SJCRH30 (cell line): ENCODE results near the gene ADAP1. TPM values are rescaled to one million over a fixed set of nuclear protein-coding genes. Genes with fewer than 3 reads are reported as not detected.
"Not testable (repeated sequence)": the region's sequence is repeated elsewhere in the genome, so short reads cannot be mapped to it uniquely, and the experiment has no call there.

Experiments used
- DNase-seq, 2 experiments: peaks; one replicate each; pipeline ENCODE4 v3.0.0-alpha.2; 2015 to 2020
- H3K27ac ChIP-seq: fragments of 250-450 bp; sonication (Bioruptor Pico); 2 replicates; pipeline ENCODE4 v1.5.1; 2020; ENCODE audit warnings: mild to moderate bottlenecking, moderate library complexity
- H3K27me3 ChIP-seq: fragments of 250-450 bp; sonication (Bioruptor Pico); 2 replicates; pipeline ENCODE4 v1.5.1; 2020; ENCODE audit warnings: mild to moderate bottlenecking, moderate library complexity
- H3K36me3 ChIP-seq: fragments of 250-450 bp; sonication (Bioruptor Pico); 2 replicates; pipeline ENCODE4 v1.5.1; 2020; ENCODE audit warnings: mild to moderate bottlenecking, moderate library complexity
- H3K4me1 ChIP-seq: fragments of 250-450 bp; sonication (Bioruptor Pico); 2 replicates; pipeline ENCODE4 v1.5.1; 2020; ENCODE audit warnings: mild to moderate bottlenecking, moderate library complexity
- H3K4me3 ChIP-seq: fragments of 250-450 bp; sonication (Bioruptor Pico); 2 replicates; pipeline ENCODE4 v1.5.1; 2020; ENCODE audit warnings: mild to moderate bottlenecking, moderate library complexity
- H3K9me3 ChIP-seq: fragments of 250-450 bp; sonication (Bioruptor Pico); replicated peaks from 2 replicates; pipeline ENCODE4 v1.5.1; 2020; ENCODE audit warnings: mild to moderate bottlenecking, moderate library complexity
- total RNA-seq: library from RNA; depleted of rRNA; stranded (reverse); fragments of >200 nt; shearing (Covaris generic); gene quantifications from 2 replicates; pipeline ENCODE4 v1.2.3, GENCODE V29; 2014; rRNA removed

Gene ADAP1
- 0.04 TPM in 1 of 2 replicates, not detected in the other for total RNA-seq

DNA sequence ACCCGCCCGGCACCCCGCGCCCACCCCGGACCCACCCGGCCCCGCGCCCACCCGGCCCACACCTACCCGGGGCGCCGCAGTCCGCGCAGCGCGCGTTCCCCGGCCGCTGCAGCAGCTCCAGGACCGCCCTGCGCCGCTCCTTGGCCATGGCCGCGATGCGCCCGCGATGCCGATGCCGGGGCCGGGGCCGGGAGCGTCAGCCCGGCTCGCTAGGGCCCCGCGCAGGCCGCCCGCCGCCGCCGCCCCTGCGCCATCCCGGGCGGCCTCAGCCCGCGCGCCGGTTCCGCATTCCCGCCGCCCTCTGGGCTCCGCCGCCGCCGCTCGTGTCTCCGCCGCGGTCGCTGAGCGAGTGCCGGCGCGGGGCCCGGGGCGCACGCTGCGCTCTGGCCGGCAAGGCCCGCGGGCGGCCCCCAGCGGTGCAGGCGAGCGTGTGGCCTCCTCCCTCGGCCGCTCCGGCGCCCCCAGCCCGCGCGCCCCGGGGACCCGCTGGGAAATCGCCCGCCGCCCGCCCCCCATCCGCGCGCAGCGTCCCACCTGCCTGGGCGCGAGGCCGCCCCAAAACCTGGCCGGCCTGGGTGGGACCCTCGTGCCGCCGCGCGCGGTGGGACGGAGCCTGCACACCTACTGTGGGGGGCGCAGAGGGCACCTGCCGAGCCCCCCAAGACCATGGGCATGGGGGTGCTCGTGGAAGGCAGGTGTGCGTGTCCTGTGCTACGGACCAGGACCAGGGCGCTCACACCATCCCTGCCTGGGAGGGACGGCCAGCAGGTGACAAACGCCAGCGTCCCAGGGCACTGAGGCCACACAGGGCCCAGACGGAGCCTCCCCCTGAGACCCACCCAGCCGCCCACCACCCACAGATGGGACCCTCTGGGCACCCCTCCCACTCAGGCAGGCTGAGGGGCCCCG is at the start of gene ADAP1:
Gene ADAP1, minus strand, starts transcription at position 351 of the 909 bp plus-strand sequence. Its CDS starts 203 bp downstream, at position 148.
- H3K4me3 ChIP-seq = no peak within 1 kb of the TSS
- no peak for DNase-seq
- H3K27me3 ChIP-seq = no peaks in the 10 kb centered on the region
- H3K36me3 ChIP-seq = no peaks in the 10 kb centered on the region
- no peak within 1 kb of the TSS for H3K27ac ChIP-seq
- no peaks in the 10 kb centered on the region for H3K9me3 ChIP-seq
- no peaks in the 10 kb centered on the region for H3K4me1 ChIP-seq

- DNase-seq, H3K9me3 ChIP-seq, H3K4me1 ChIP-seq, H3K27me3 ChIP-seq, H3K4me3 ChIP-seq, H3K27ac ChIP-seq, H3K36me3 ChIP-seq: not testable (repeated sequence)
Measured at GRCh38 chr7:1002445-1002844, 48.0 kb upstream of the ADAP1 start.

- H3K27me3 ChIP-seq, H3K36me3 ChIP-seq, H3K4me3 ChIP-seq, H3K9me3 ChIP-seq, H3K27ac ChIP-seq, DNase-seq, H3K4me1 ChIP-seq: not testable (repeated sequence)
Measured at GRCh38 chr7:1002026-1002425, 47.5 kb upstream of the ADAP1 start.

GRCh38 chr7:1001069-1001770 is 46.7 kb upstream of the ADAP1 start:
- not testable (repeated sequence) for H3K27me3 ChIP-seq, H3K36me3 ChIP-seq, H3K4me3 ChIP-seq, H3K4me1 ChIP-seq, H3K9me3 ChIP-seq, H3K27ac ChIP-seq
- DNase-seq = peak; percentile 47 to 54

GRCh38 chr7:999941-1000935 is 45.8 kb upstream of the ADAP1 start:
- H3K27ac ChIP-seq = no peak overlapping the region
- no peak overlapping the region for H3K4me3 ChIP-seq
- DNase-seq = no peak
- no peaks in the 10 kb centered on the region for H3K27me3 ChIP-seq
- H3K36me3 ChIP-seq = no peaks in the 10 kb centered on the region
- H3K4me1 ChIP-seq = peaks cover 14% of the 10 kb centered on the region; the same call in 1 of the 2 replicates
- no peaks in the 10 kb centered on the region for H3K9me3 ChIP-seq

- H3K36me3 ChIP-seq = no peaks in the 10 kb centered on the region
- no peak for DNase-seq
- H3K27me3 ChIP-seq = no peaks in the 10 kb centered on the region
- peaks cover 14% of the 10 kb centered on the region; the same call in 1 of the 2 replicates for H3K4me1 ChIP-seq
- H3K9me3 ChIP-seq = no peaks in the 10 kb centered on the region
- no peak overlapping the region for H3K4me3 ChIP-seq
- H3K27ac ChIP-seq = no peak overlapping the region
Measured at GRCh38 chr7:999149-999879, 44.8 kb upstream of the ADAP1 start.

DNA sequence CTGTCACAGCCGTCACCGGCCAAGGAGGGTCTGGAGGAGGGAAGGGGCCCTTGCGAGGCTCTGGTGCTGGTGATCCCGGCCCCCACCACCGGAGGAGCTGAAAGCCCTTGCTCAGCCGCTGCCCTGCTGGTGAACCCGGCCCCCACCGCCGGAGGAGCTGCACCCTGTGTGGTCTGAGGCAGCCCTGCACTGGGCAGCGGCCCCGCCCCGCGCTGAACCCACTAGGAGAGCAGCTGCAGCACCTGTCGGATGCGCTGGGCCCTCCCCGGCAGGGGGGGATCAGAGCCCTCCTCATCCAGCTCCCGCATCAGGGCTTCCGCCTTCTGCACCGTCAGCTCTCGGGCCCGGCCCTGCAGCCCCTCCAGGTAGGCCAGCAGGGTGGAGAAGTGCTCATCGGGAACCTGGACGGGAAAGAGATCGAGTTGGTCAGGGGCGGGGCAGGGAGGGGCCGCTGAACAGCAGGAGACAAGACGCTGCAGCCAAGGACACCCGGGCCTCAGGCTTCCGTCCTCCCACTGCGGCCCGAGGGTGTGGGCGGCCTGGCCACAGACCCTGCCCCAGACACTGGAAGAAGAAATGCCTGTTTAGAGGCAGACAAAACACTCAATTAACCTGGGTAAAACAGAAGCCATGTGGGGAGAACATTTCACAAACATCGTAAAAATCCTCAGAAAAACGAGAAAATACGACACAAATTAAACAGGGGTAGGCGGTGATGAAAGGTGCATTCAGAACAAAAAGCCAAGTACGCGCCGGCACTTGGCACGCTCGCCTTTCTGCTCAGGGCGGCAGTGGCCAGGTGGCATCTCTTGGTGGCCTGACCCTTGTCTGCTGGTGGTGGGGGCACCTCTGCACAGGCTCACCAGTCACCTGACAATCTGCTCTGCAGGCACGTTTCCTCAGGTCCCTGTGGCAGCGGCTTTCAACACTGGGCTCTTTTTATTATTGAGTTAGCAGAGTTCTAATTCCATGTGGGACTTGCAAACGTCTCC is 43.2 kb upstream of the ADAP1 start:
- Histone ChIP-seq H3K27ac (peak overlapping the region; percentile 45; the same call in 1 of the 2 replicates), H3K4me3 (peak overlapping the region; percentile 50), H3K9me3 (no peaks in the 10 kb centered on the region), H3K36me3 (no peaks in the 10 kb centered on the region), H3K27me3 (no peaks in the 10 kb centered on the region), H3K4me1 (peaks cover 14% of the 10 kb centered on the region; the same call in 1 of the 2 replicates)
- peak; percentile 87 to 89 for DNase-seq

GRCh38 chr7:996079-996872 is 41.8 kb upstream of the ADAP1 start:
- peak overlapping the region; percentile 50 for H3K4me3 ChIP-seq
- peak; percentile 59 to 68 for DNase-seq

GRCh38 chr7:995571-995970 is 41.1 kb upstream of the ADAP1 start:
- no peaks in the 10 kb centered on the region for H3K27me3 ChIP-seq
- H3K4me1 ChIP-seq = peaks cover 14% of the 10 kb centered on the region; the same call in 1 of the 2 replicates
- H3K36me3 ChIP-seq = no peaks in the 10 kb centered on the region
- DNase-seq = no peak
- H3K9me3 ChIP-seq = no peaks in the 10 kb centered on the region
- no peak overlapping the region for H3K4me3 ChIP-seq
- no peak overlapping the region for H3K27ac ChIP-seq

More at GRCh38 chr7:996079-996872, 41.8 kb upstream of the ADAP1 start:
- Histone ChIP-seq H3K27ac (peak overlapping the region; percentile 45; the same call in 1 of the 2 replicates), H3K27me3 (no peaks in the 10 kb centered on the region), H3K36me3 (no peaks in the 10 kb centered on the region), H3K9me3 (no peaks in the 10 kb centered on the region), H3K4me1 (peaks cover 14% of the 10 kb centered on the region; the same call in 1 of the 2 replicates)

GRCh38 chr7:994592-995308 is 40.3 kb upstream of the ADAP1 start:
- no peak for DNase-seq
- Histone ChIP-seq H3K27me3 (no peaks in the 10 kb centered on the region), H3K4me1 (peaks cover 14% of the 10 kb centered on the region; the same call in 1 of the 2 replicates), H3K9me3 (no peaks in the 10 kb centered on the region), H3K36me3 (no peaks in the 10 kb centered on the region), H3K27ac (no peak overlapping the region), H3K4me3 (no peak overlapping the region)

DNA sequence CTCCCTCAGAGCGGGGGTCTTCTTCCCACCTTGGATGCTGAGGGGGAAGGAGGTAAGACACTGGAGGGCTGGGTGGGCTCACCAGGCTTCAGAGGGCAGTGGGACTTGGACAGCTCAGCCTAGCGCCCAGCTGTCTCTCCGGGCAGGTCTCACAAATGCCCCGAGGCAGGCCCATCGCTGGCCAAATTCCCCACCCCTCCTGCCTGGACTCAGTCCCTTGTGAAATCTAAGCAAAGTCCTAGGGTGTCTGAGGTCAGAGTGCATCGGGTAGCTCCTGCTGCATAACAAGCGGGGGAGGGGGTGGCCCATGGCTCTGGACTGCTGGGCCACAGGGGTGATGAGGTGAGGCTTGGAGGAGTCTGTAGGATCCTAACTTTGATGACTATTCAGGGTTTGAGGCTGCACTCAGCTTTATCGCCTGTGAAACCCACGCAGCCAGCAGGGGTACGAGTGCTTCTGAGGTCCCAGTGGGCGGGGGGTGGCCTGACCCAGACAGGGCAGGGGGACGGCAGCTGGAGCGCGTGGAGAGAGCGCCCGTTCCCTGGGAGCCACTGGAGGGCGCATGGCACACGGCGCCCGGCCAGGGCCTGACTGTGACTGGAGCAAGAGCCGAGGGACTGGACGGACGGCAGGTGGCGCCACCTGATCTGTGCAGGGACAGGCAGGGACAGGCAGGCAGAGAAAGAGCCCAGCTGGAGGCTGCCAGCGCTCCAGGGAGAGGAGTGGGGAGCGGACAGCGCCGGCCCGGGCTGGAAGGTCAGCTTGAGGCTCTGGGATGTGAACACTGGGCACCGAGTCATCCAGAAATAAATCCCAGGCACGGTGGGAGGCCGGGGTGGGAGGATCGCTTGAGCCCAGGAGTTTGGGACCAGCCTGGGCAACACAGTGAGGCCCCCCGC is 38.5 kb upstream of the ADAP1 start:
- peaks cover 14% of the 10 kb centered on the region; the same call in 1 of the 2 replicates for H3K4me1 ChIP-seq
- H3K4me3 ChIP-seq = no peak overlapping the region
- no peaks in the 10 kb centered on the region for H3K36me3 ChIP-seq
- no peak overlapping the region for H3K27ac ChIP-seq
- H3K27me3 ChIP-seq = no peaks in the 10 kb centered on the region
- H3K9me3 ChIP-seq = no peaks in the 10 kb centered on the region
- DNase-seq = peak; percentile 93
